ENCODE data around the gene CFD. TPM values are rescaled to one million over a fixed set of nuclear protein-coding genes. Genes with fewer than 3 reads are reported as not detected.
"Not testable (repeated sequence)": the region's sequence is repeated elsewhere in the genome, so short reads cannot be mapped to it uniquely, and the experiment has no call there.

CFD gene
- total RNA-seq, 4 donors from 2014 or later: 339 to 1,037 (median 506) TPM

- WGBS, 2 donors: 30 to 46% methylated on average over 5 to 8 of the region's 13 CpGs
- Histone ChIP-seq H3K4me3 (replicated peaks in 1 of 3) (no peak overlapping the region), H3K4me1 (peaks cover 10 to 19% of the 10 kb centered on the region in 2 donors), H3K27ac (peak overlapping the region; percentile 61 to 77 (median 76)), H3K9me3 (no peaks in the 10 kb centered on the region), H3K36me3 (no peaks in the 10 kb centered on the region), H3K27me3 (no peaks in the 10 kb centered on the region)
- TF ChIP-seq POLR2A (IDR thresholded peaks at IDR 0.05): no peak
- TF ChIP-seq, protein P1, sequence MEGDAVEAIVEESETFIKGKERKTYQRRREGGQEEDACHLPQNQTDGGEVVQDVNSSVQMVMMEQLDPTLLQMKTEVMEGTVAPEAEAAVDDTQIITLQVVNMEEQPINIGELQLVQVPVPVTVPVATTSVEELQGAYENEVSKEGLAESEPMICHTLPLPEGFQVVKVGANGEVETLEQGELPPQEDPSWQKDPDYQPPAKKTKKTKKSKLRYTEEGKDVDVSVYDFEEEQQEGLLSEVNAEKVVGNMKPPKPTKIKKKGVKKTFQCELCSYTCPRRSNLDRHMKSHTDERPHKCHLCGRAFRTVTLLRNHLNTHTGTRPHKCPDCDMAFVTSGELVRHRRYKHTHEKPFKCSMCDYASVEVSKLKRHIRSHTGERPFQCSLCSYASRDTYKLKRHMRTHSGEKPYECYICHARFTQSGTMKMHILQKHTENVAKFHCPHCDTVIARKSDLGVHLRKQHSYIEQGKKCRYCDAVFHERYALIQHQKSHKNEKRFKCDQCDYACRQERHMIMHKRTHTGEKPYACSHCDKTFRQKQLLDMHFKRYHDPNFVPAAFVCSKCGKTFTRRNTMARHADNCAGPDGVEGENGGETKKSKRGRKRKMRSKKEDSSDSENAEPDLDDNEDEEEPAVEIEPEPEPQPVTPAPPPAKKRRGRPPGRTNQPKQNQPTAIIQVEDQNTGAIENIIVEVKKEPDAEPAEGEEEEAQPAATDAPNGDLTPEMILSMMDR (IDR thresholded peaks at IDR 0.05): no peak
- intact Hi-C loops (cut with DNase I): no loop called here
- no peak for DNase-seq
Measured at GRCh38 chr19:850979-851335, 8.5 kb upstream of the CFD start.

- 68 to 70% methylated on average over 28 to 30 of the region's 55 CpGs for WGBS, 2 donors
- peaks cover 10 to 19% of the 10 kb centered on the region in 2 donors for H3K4me1 ChIP-seq
- TF ChIP-seq, protein P1 (IDR thresholded peaks at IDR 0.05): no peak
- TF ChIP-seq POLR2A (IDR thresholded peaks at IDR 0.05): no peak
- no peaks in the 10 kb centered on the region for H3K27me3 ChIP-seq
- H3K27ac ChIP-seq: peak within 1 kb of the TSS in 2 of 3 donors; percentile 76 to 77
- H3K36me3 ChIP-seq: no peaks in the 10 kb centered on the region
- no peak for DNase-seq
- H3K4me3 ChIP-seq (replicated peaks in 1 of 3): no peak within 1 kb of the TSS
- intact Hi-C loops (cut with DNase I): no loop called here
- H3K9me3 ChIP-seq: no peaks in the 10 kb centered on the region
Measured at GRCh38 chr19:852136-853013, 7.1 kb upstream of the CFD start, which contains the start of gene ELANE. Gene ELANE (plus strand): TSS chr19:852303. CDS start chr19:852329, 26 bp downstream.

DNA sequence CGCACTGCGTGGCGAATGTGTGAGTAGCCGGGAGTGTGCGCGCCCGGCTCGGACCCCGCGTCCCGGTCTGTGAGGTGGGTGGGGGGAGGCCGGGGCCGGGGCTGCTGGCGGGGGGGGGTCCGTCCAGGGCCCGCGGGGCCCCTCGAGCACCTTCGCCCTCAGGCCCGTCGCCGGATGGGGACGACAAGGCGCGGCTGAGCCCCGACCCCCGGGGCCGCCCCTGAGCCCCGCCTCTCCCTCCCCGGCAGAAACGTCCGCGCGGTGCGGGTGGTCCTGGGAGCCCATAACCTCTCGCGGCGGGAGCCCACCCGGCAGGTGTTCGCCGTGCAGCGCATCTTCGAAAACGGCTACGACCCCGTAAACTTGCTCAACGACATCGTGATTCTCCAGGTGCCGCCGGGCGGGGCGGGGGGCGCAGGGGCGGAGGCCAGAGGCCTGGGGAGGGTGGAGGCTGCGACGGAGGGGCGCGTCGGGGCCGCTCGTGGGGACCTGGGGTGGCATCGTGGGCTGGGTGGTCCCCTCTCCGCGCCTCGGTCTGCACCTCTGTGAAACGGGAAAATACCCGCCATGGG, 6.4 kb upstream of the CFD start:
- no peaks in the 10 kb centered on the region for H3K36me3 ChIP-seq
- H3K27ac ChIP-seq: no peak overlapping the region
- intact Hi-C loops (cut with DNase I): no loop called here
- no peaks in the 10 kb centered on the region for H3K9me3 ChIP-seq
- 18 to 39% methylated on average over 8 to 22 of the region's 67 CpGs for WGBS, 2 donors
- no peaks in the 10 kb centered on the region for H3K27me3 ChIP-seq
- TF ChIP-seq, protein P1 (IDR thresholded peaks at IDR 0.05): no peak
- TF ChIP-seq POLR2A (IDR thresholded peaks at IDR 0.05): no peak
- no peak for DNase-seq
- H3K4me3 ChIP-seq (replicated peaks in 1 of 3): no peak overlapping the region
- peaks cover 10 to 14% of the 10 kb centered on the region in 2 donors for H3K4me1 ChIP-seq

DNA sequence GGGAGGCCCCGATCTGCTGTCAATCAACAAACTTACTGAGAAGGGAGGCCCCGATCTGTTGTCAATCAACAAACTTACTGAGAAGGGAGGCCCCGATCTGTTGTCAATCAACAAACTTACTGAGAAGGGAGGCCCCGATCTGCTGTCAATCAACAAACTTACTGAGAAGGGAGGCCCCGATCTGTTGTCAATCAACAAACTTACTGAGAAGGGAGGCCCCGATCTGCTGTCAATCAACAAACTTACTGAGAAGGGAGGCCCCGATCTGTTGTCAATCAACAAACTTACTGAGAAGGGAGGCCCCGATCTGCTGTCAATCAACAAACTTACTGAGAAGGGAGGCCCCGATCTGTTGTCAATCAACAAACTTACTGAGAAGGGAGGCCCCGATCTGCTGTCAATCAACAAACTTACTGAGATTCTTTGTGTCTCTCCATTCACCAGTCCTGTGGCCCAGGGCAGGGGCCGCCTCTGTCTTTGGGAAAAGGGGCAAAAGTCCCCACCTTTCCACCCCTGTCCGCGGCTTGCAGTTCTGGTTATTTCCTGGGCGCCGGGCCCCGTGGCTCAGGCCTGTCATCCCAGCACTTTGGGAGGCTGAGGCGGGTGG, 5.7 kb upstream of the CFD start:
- H3K27ac ChIP-seq; H3K4me3 ChIP-seq (replicated peaks in 1 of 3); H3K27me3 ChIP-seq; H3K9me3 ChIP-seq; H3K36me3 ChIP-seq; DNase-seq; intact Hi-C loops (cut with DNase I): not testable (repeated sequence)
- 79 to 96% methylated on average over 7 to 11 of the region's 17 CpGs for WGBS, 2 donors
- peaks cover 10% of the 10 kb centered on the region in 2 donors for H3K4me1 ChIP-seq

DNA sequence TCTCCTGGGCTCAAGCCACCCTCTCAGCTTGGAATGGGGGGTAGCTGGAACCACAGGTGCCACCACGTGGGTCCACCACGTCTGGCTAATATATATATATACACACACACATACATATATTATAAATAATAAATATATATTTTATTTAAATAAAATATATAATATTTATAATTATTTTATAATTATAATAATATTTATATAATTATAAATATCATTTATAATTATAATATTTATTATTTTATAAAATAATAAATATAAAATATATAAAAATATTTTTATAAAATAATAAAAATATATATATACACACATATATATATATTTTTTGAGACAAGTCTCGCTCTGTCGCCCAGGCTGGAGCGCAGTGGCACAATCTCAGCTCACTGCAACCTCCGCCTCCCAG, 4.9 kb upstream of the CFD start:
- intact Hi-C loops (cut with DNase I): no loop called here
- Histone ChIP-seq H3K4me3 (replicated peaks in 1 of 3) (no peak overlapping the region), H3K27ac (no peak overlapping the region), H3K9me3 (no peaks in the 10 kb centered on the region), H3K36me3 (no peaks in the 10 kb centered on the region), H3K4me1 (peaks cover 10 to 14% of the 10 kb centered on the region in 2 donors), H3K27me3 (no peaks in the 10 kb centered on the region)
- no peak for DNase-seq
- TF ChIP-seq, protein P1 (IDR thresholded peaks at IDR 0.05): no peak
- no peak for TF ChIP-seq POLR2A (IDR thresholded peaks at IDR 0.05)
- WGBS, 2 donors: 71 to 74% methylated on average over 6 of the region's 6 CpGs
